GM12875 (cell line): ENCODE data around the gene FXYD1.

Experiments
- H3K4me3 ChIP-seq: one replicate; pipeline ENCODE4 v1.5.1; 2011; ENCODE audit warnings: low read depth, low read length, control low read depth
- TF ChIP-seq, protein P1 (sequence below): IDR thresholded peaks from 2 replicates; pipeline ENCODE4 v1.5.1; 2011; ENCODE audit warnings: low read depth, mild to moderate bottlenecking, control low read depth, inconsistent platforms, low read length, moderate library complexity, borderline replicate concordance; ENCODE audit not compliant: insufficient read depth

The FXYD1 gene

DNA sequence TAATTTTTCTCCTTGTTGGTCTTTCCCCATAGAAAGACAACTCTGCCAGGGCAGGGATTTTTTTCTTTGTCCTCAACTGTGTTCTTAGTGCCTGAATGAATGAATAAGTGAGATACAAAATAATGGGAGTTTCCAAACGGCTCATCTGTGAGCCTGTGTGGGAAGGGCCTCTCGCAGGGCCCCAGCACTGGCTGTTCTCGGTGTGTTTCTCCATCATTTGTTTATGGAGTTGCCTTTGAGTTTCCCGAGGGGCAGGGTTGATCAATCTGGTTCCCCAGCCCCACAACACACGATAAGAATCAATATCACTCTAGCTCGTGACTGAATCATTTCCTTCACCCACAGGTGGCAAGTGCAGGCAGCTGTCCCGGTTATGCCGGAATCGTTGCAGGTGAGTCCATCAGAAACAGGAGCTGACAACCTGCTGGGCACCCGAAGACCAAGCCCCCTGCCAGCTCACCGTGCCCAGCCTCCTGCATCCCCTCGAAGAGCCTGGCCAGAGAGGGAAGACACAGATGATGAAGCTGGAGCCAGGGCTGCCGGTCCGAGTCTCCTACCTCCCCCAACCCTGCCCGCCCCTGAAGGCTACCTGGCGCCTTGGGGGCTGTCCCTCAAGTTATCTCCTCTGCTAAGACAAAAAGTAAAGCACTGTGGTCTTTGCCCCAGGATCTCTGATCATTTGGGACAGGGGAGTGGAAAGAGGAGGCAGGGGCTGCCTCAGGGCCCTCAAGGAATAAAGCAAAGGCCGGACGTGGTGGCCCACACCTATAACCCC lies 30.8 kb downstream of the FXYD1 start:
- H3K4me3 ChIP-seq: no peak overlapping the region
- TF ChIP-seq, protein P1, sequence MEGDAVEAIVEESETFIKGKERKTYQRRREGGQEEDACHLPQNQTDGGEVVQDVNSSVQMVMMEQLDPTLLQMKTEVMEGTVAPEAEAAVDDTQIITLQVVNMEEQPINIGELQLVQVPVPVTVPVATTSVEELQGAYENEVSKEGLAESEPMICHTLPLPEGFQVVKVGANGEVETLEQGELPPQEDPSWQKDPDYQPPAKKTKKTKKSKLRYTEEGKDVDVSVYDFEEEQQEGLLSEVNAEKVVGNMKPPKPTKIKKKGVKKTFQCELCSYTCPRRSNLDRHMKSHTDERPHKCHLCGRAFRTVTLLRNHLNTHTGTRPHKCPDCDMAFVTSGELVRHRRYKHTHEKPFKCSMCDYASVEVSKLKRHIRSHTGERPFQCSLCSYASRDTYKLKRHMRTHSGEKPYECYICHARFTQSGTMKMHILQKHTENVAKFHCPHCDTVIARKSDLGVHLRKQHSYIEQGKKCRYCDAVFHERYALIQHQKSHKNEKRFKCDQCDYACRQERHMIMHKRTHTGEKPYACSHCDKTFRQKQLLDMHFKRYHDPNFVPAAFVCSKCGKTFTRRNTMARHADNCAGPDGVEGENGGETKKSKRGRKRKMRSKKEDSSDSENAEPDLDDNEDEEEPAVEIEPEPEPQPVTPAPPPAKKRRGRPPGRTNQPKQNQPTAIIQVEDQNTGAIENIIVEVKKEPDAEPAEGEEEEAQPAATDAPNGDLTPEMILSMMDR: no peak

- TF ChIP-seq, protein P1: no peak
- no peak overlapping the region for H3K4me3 ChIP-seq
Observed at GRCh38 chr19:35170359-35171061, 31.9 kb downstream of the FXYD1 start.

GRCh38 chr19:35171730-35172129 lies 33.1 kb downstream of the FXYD1 start:
- no peak overlapping the region for H3K4me3 ChIP-seq
- TF ChIP-seq, protein P1: no peak

GRCh38 chr19:35174226-35174625 lies 35.6 kb downstream of the FXYD1 start:
- no peak overlapping the region for H3K4me3 ChIP-seq
- TF ChIP-seq, protein P1: no peak

- H3K4me3 ChIP-seq: no peak overlapping the region
- TF ChIP-seq, protein P1: no peak
Observed at GRCh38 chr19:35176181-35176570, 37.6 kb downstream of the FXYD1 start.

DNA sequence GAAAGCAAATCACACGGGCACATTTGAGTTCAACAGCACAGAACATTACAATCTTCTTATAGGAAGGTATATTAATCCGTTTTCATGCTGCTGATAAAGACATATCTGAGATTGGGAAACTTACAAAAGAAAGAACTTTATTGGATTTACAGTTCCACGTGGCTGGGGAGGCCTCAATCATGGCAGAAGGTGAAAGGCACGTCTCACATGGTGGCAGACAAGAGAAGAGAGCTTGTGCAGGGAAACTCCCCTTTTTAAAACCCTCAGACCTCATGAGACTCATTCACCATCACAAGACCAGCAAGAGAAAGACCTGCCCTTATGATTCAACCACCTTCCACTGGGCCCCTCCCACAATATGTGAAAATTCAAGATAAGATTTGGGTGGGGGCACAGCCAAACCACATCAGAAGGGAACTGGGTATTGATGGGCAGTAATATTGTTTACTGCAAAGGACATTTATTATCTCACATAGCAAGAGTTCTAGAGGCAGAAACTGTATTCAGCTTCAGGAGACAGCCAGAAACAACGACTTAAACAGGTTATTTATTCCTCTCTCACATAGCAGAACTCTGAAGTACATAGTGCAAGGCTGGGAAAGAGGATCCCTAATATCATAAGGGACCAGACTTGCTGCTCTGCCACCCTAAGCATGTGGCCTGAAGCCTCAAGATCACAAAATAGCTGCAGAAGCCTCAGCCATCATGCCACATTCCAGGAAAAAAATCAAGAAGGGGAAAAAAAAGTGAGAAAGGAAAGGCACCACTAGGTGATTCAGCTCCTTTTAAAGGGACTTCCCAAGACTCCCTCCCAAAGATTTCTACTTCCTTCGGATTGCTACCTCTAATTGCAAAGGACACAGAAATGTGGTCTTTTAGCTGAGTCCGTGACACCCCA lies 39.0 kb downstream of the FXYD1 start:
- TF ChIP-seq, protein P1: no peak
- no peak overlapping the region for H3K4me3 ChIP-seq
